ENCODE results near the gene NPC1L1. TPM values are rescaled to one million over a fixed set of nuclear protein-coding genes. Genes with fewer than 3 reads are reported as not detected.

The NPC1L1 gene
- total RNA-seq, 1 donor from 2014 or later = not detected

- Mint-ChIP-seq H3K27ac (no peak overlapping the region), H3K4me3 (no peak overlapping the region), H3K9me3 (no peaks in the 10 kb centered on the region), H3K36me3 (ENCODE audit: low read depth) (peaks cover 83% of the 10 kb centered on the region), H3K4me1 (peaks cover 14% of the 10 kb centered on the region), H3K27me3 (no peaks in the 10 kb centered on the region)
- ChIA-PET CTCF (no interaction called here), POLR2A (no interaction called here)
- DNase-seq (no peak), ATAC-seq (ENCODE audit: low read depth) (no peak)
- intact Hi-C loops (cut with micrococcal nuclease) = no loop called here
- no peak for TF ChIP-seq CTCF (IDR thresholded peaks at IDR 0.05)
Observed at GRCh38 chr7:44470628-44471245, 70.4 kb downstream of the NPC1L1 start.

GRCh38 chr7:44470135-44470479, 71.0 kb downstream of the NPC1L1 start:
- H3K36me3 Mint-ChIP-seq (ENCODE audit: low read depth) = peaks cover 84% of the 10 kb centered on the region
- H3K27ac Mint-ChIP-seq = no peak overlapping the region
- no peak for TF ChIP-seq CTCF (IDR thresholded peaks at IDR 0.05)
- H3K4me3 Mint-ChIP-seq = no peak overlapping the region
- no peak for DNase-seq
- H3K27me3 Mint-ChIP-seq = no peaks in the 10 kb centered on the region
- ChIA-PET CTCF (no interaction called here), POLR2A (no interaction called here)
- ATAC-seq (ENCODE audit: low read depth) = no peak
- intact Hi-C loops (cut with micrococcal nuclease) = no loop called here
- no peaks in the 10 kb centered on the region for H3K9me3 Mint-ChIP-seq
- peaks cover 20% of the 10 kb centered on the region for H3K4me1 Mint-ChIP-seq

- Mint-ChIP-seq H3K36me3 (ENCODE audit: low read depth) (peaks cover 83% of the 10 kb centered on the region), H3K27ac (no peak overlapping the region), H3K4me1 (peaks cover 20% of the 10 kb centered on the region), H3K9me3 (no peaks in the 10 kb centered on the region), H3K4me3 (no peak overlapping the region), H3K27me3 (no peaks in the 10 kb centered on the region)
- intact Hi-C loops (cut with micrococcal nuclease) = no loop called here
- no peak for TF ChIP-seq CTCF (IDR thresholded peaks at IDR 0.05)
- ATAC-seq (ENCODE audit: low read depth) = no peak
- no peak for DNase-seq
- POLR2A ChIA-PET = interaction anchor here (0.7 kb wide), 2 partner anchors 35 to 412 kb away, joined by 7 to 9 read pairs; no protein-coding TSS in a partner anchor
- CTCF ChIA-PET = no interaction called here
Observed at GRCh38 chr7:44469461-44470134, 71.5 kb downstream of the NPC1L1 start.

- H3K27ac Mint-ChIP-seq = no peak overlapping the region
- H3K4me1 Mint-ChIP-seq = peaks cover 31% of the 10 kb centered on the region
- no peaks in the 10 kb centered on the region for H3K9me3 Mint-ChIP-seq
- intact Hi-C loops (cut with micrococcal nuclease) = no loop called here
- TF ChIP-seq CTCF (IDR thresholded peaks at IDR 0.05) = no peak
- ChIA-PET POLR2A (no interaction called here), CTCF (no interaction called here)
- ATAC-seq (ENCODE audit: low read depth) (no peak), DNase-seq (no peak)
- H3K4me3 Mint-ChIP-seq = no peak overlapping the region
- H3K27me3 Mint-ChIP-seq = no peaks in the 10 kb centered on the region
- H3K36me3 Mint-ChIP-seq (ENCODE audit: low read depth) = peaks cover 69% of the 10 kb centered on the region
Observed at GRCh38 chr7:44467217-44467548, 73.9 kb downstream of the NPC1L1 start.

GRCh38 chr7:44466300-44467216, 74.6 kb downstream of the NPC1L1 start:
- H3K9me3 Mint-ChIP-seq = no peaks in the 10 kb centered on the region
- POLR2A ChIA-PET = no interaction called here
- CTCF ChIA-PET = no interaction called here
- no peak overlapping the region for H3K4me3 Mint-ChIP-seq
- no peak for ATAC-seq (ENCODE audit: low read depth)
- no peak for DNase-seq
- H3K27me3 Mint-ChIP-seq = no peaks in the 10 kb centered on the region
- TF ChIP-seq CTCF (IDR thresholded peaks at IDR 0.05) = no peak
- H3K27ac Mint-ChIP-seq = no peak overlapping the region
- peaks cover 34% of the 10 kb centered on the region for H3K4me1 Mint-ChIP-seq
- H3K36me3 Mint-ChIP-seq (ENCODE audit: low read depth) = peaks cover 65% of the 10 kb centered on the region
- intact Hi-C loops (cut with micrococcal nuclease) = no loop called here

Measured in activated B cell treated with CpG ODN at 0.5 μM for 24 hours (primary cell).